GM23248 (cell line): Measurements from ENCODE around the gene ITIH4.

Source experiments
- EZH2 ChIP-seq: fragments of 200-600 bp; sonication (generic); IDR thresholded peaks from 2 replicates; pipeline ENCODE4 v1.6.1; 2018; ENCODE audit warnings: antibody characterized with exemption, mild to moderate bottlenecking; ENCODE audit not compliant: insufficient read depth, poor library complexity, severe bottlenecking
- EZH2phosphoT487 ChIP-seq: fragments of 200-600 bp; sonication (generic); IDR thresholded peaks from 2 replicates; pipeline ENCODE4 v1.6.1; 2018; ENCODE audit warnings: antibody characterized with exemption, moderate library complexity, mild to moderate bottlenecking, low read depth; ENCODE audit not compliant: insufficient read depth

DNA sequence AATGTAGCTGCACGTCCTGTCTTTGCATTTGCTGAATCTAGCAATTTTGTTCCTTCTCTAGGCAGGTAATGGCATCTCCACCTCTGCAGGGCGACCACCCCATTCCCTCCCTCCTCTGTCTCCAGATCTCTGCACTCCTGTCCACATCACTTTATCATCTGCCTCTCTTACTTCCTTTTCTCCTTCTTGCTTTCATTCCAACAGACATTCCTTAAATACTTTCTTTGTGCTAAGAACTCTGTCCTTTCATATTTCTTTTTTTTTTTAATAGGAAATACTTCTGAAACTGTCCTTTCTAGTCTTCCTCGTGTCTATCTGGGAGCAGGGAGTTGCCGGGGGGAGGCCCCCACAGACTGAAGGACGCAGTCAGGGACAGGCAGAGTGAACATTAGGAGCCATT is 28.6 kb downstream of the ITIH4 start:
- TF ChIP-seq EZH2 (no peak), EZH2phosphoT487 (no peak)
